GM12878 (cell line): ENCODE data around the gene TK1. TPM values are rescaled to one million over a fixed set of nuclear protein-coding genes. Genes with fewer than 3 reads are reported as not detected.
"Not testable (repeated sequence)": the region's sequence is repeated elsewhere in the genome, so short reads cannot be mapped to it uniquely, and the experiment has no call there.

Source experiments
- ATAC-seq: fragments of 200-7000 bp; cut with Tn5 transposase; 3 replicates; pipeline ENCODE4 v1.9.1; 2020; ENCODE audit warnings: mild to moderate bottlenecking, moderate library complexity
- BruUV-seq: library from RNA; stranded (reverse); fragments of 400-500 nt; replicated peaks from 2 replicates; lab custom pipeline; 2021; lab: Mats Ljungman, UMichigan
- CTCF ChIA-PET: fragments of 300-600 bp; sonication (Branson Sonifier 250); formaldehyde crosslinking; extraction: SDS; loops from one replicate; lab custom pipeline; 2021; ENCODE audit warnings: inconsistent platforms; lab: Yijun Ruan, JAX
- POLR2A ChIA-PET: fragments of 350-600 bp; formaldehyde crosslinking; extraction: SDS; loops from one replicate; lab custom pipeline; 2021; ENCODE audit warnings: inconsistent platforms; lab: Charles Lee
- RAD21 ChIA-PET: fragments of 300-600 bp; sonication (Branson Sonifier 250); formaldehyde crosslinking; loops from one replicate; lab custom pipeline; 2023; ENCODE audit warnings: antibody characterized with exemption; ENCODE audit not compliant: unreplicated experiment; lab: Charles Lee
- SMC1A ChIA-PET: fragments of 300-600 bp; sonication (Branson Sonifier 250); formaldehyde crosslinking; loops from one replicate; lab custom pipeline; 2023; ENCODE audit not compliant: unreplicated experiment, uncharacterized antibody; lab: Charles Lee
- DNase-seq: peaks from one replicate; pipeline ENCODE4 v3.0.0-alpha.2; 2011; ENCODE audit warnings: low read depth, low spot score
- FAIRE-seq: peaks from 3 replicates; lab custom pipeline; 2011; peaks lifted over from hg19 to GRCh38; lab: Jason Lieb, UNC
- H2AFZ ChIP-seq: 2 replicates; pipeline ENCODE4 v1.6.0; 2011; ENCODE audit warnings: low read depth, low read length, control low read depth; ENCODE audit not compliant: control insufficient read depth
- H3K27ac ChIP-seq: 2 replicates; pipeline ENCODE4 v1.5.1; 2011; ENCODE audit warnings: control low read depth; ENCODE audit not compliant: control insufficient read depth, insufficient read depth
- H3K27me3 ChIP-seq, 2 experiments: replicated peaks in 1 of 2; 2 replicates each; pipeline versions ENCODE4 v1.6.0 to v1.6.1; 2011; ENCODE audit warnings: low read length in 1 of 2; ENCODE audit not compliant: control insufficient read depth in 2 of 2, insufficient read depth in 2 of 2
- H3K36me3 ChIP-seq, 2 experiments: 2 replicates each; pipeline ENCODE4 v1.5.1; 2011; ENCODE audit warnings: low read length in 1 of 2; ENCODE audit not compliant: control insufficient read depth in 2 of 2, insufficient read depth in 2 of 2
- H3K4me1 ChIP-seq: 2 replicates; pipeline ENCODE4 v1.6.1; 2011; ENCODE audit warnings: mild to moderate bottlenecking, low read length, moderate library complexity, mixed read lengths; ENCODE audit not compliant: control insufficient read depth, insufficient read depth
- H3K4me2 ChIP-seq: 2 replicates; pipeline ENCODE4 v1.6.0; 2011; ENCODE audit warnings: control low read depth; ENCODE audit not compliant: control insufficient read depth, insufficient read depth
- H3K4me3 ChIP-seq: fragments of 200-600 bp; sonication (generic); 2 replicates; pipeline ENCODE4 v1.5.1; 2016
- H3K79me2 ChIP-seq: 2 replicates; pipeline ENCODE4 v1.6.0; 2011; ENCODE audit warnings: low read length; ENCODE audit not compliant: control insufficient read depth, insufficient read depth
- H3K9ac ChIP-seq: 2 replicates; pipeline ENCODE4 v1.8.0; 2011; ENCODE audit warnings: low read length, control low read depth, mixed read lengths; ENCODE audit not compliant: control insufficient read depth, insufficient read depth
- H3K9me3 ChIP-seq: replicated peaks from 3 replicates; pipeline ENCODE4 v1.5.1; 2011; ENCODE audit warnings: mild to moderate bottlenecking, low read length; ENCODE audit not compliant: control insufficient read depth, insufficient read depth
- H4K20me1 ChIP-seq: 2 replicates; pipeline ENCODE4 v1.6.0; 2011; ENCODE audit not compliant: control insufficient read depth, insufficient read depth
- BMI1 ChIP-seq: fragments of 450-650 bp; IDR thresholded peaks from 2 replicates; pipeline ENCODE4 v1.6.1; 2016; ENCODE audit warnings: mild to moderate bottlenecking, moderate library complexity, borderline replicate concordance
- IKZF1 ChIP-seq: fragments of 450-650 bp; conservative IDR thresholded peaks from 2 replicates; pipeline ENCODE4 v1.6.1; 2017; ENCODE audit warnings: antibody characterized with exemption, mild to moderate bottlenecking
- SMARCA5 ChIP-seq: fragments of 450-650 bp; IDR thresholded peaks from 2 replicates; pipeline ENCODE4 v1.6.1; 2017; ENCODE audit warnings: mild to moderate bottlenecking
- SP1 ChIP-seq: IDR thresholded peaks from one replicate; pipeline ENCODE4 v1.6.1; 2011; ENCODE audit warnings: low read depth, low read length
- WRNIP1 ChIP-seq: IDR thresholded peaks from 2 replicates; pipeline ENCODE4 v1.6.1; 2011; ENCODE audit warnings: low read depth, low read length, improper control_type of control experiment, borderline replicate concordance
- WGBS: methylation state at CpG from one replicate; pipeline ENCODE4 v1.1.6; 2016; ENCODE audit warnings: low lambda C conversion rate; ENCODE audit not compliant: insufficient replicate concordance, insufficient coverage; ENCODE audit errors: missing lambda C conversion rate; 5-methylcytosine and 5-hydroxymethylcytosine counted together
- in situ Hi-C: fragments of 300-500 bp; cut with MboI; formaldehyde crosslinking; loops from 9 replicates; pipeline ENCODE4 v1.14.3; 2018; ENCODE audit warnings: mixed read lengths
- intact Hi-C: fragments of 100-400 bp; cut with micrococcal nuclease; formaldehyde crosslinking; loops from one replicate; pipeline ENCODE4 v1.14.2; 2022; ENCODE audit not compliant: unreplicated experiment
- polyA plus RNA-seq, 11 experiments: library from polyadenylated mRNA; depleted of rRNA in 4 of 11; unstranded in 6 of 11; stranded (reverse) in 5 of 11; fragments of >200 nt; fragmentation: Nextera tagmentation in 4 of 11; fragmentation: Illumina TruSeq in 1 of 11; extraction: Ambion mirVana in 4 of 11; extraction: Trizol in 1 of 11; gene quantifications; 1 replicate in 1 of 11; 2 replicates in 10 of 11; pipeline versions ENCODE4 v1.2.1 to v1.2.3, GENCODE V29; 2011 to 2016; ENCODE audit warnings: inconsistent platforms in 2 of 11, missing spikeins in 2 of 11, low read depth in 1 of 11
- total RNA-seq, 4 experiments: library from RNA; depleted of rRNA in 3 of 4; stranded (reverse); fragments of >200 nt in 3 of 4; fragmentation: Illumina TruSeq in 1 of 4; extraction: Trizol in 1 of 4; gene quantifications; 2 replicates each; pipeline versions ENCODE4 v1.2.1 to v1.2.3, GENCODE V29; 2013 to 2021
- TF ChIP-seq, protein P1 (sequence below): fragments of 450-650 bp; IDR thresholded peaks from 2 replicates; pipeline ENCODE4 v1.6.1; 2016; ENCODE audit warnings: mild to moderate bottlenecking
- TF ChIP-seq, protein P2 (sequence below): fragments of 450-650 bp; conservative IDR thresholded peaks from 2 replicates; pipeline ENCODE4 v1.6.1; 2017; ENCODE audit warnings: mild to moderate bottlenecking, moderate library complexity

TK1 gene
- total and polyA plus RNA-seq, 10 of the 15 experiments (the other 5 are each of a cell fraction or from before 2014, with no cell fraction given), result 4.6 to 175 (median 77.9) TPM

DNA sequence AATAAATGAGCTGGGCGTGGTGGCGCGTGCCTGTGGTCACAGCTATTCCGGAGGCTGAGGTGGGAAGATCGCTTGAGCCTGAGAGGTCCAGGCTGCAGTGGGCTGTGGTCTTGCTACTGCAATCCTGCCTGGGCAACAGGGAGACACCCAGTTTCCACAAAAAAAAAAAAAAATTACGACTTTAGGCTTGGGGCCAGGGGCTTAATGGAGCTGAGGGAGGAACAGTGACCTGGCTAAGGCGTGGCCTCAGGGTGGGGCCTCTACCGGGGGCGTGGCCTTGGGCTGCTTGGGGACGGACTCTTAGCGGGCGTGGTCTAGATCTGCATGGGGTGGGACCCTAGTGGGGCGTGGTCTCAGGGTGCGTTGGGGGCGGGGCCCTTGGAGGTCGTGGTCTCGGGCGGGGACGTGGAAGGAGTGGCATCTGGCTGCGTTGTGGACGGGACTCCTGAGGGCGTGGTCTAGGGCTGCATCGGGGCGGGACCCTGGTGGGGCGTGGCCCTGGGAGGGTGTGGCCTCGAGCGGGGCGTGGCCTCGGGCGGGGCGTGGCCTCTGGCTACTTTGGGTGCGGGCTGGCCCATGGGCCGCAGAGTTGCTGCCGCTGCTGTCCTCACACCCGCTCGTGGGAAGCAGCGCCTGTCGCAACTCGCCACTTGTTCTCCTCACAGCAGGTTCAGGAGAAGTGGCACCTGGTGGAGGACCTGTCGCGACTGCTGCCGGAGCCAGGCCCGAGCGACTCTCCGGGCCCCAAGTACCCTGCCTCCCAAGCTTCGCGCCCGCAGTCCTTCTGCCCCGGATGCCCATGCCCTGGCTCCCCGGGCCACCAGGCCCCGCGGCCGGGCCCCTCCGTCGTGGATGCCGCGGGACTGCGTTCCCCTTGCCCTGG is 46.4 kb downstream of the TK1 start (continued):
- TF ChIP-seq, protein P1, sequence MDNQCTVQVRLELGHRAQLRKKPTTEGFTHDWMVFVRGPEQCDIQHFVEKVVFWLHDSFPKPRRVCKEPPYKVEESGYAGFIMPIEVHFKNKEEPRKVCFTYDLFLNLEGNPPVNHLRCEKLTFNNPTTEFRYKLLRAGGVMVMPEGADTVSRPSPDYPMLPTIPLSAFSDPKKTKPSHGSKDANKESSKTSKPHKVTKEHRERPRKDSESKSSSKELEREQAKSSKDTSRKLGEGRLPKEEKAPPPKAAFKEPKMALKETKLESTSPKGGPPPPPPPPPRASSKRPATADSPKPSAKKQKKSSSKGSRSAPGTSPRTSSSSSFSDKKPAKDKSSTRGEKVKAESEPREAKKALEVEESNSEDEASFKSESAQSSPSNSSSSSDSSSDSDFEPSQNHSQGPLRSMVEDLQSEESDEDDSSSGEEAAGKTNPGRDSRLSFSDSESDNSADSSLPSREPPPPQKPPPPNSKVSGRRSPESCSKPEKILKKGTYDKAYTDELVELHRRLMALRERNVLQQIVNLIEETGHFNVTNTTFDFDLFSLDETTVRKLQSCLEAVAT, result peak; percentile 61; the same call in 1 of the 2 replicates
- TF ChIP-seq SP1 (peak; percentile 88), IKZF1 (no peak; the same call in 1 of the 2 replicates), WRNIP1 (no peak), SMARCA5 (no peak)
- TF ChIP-seq, protein P2, sequence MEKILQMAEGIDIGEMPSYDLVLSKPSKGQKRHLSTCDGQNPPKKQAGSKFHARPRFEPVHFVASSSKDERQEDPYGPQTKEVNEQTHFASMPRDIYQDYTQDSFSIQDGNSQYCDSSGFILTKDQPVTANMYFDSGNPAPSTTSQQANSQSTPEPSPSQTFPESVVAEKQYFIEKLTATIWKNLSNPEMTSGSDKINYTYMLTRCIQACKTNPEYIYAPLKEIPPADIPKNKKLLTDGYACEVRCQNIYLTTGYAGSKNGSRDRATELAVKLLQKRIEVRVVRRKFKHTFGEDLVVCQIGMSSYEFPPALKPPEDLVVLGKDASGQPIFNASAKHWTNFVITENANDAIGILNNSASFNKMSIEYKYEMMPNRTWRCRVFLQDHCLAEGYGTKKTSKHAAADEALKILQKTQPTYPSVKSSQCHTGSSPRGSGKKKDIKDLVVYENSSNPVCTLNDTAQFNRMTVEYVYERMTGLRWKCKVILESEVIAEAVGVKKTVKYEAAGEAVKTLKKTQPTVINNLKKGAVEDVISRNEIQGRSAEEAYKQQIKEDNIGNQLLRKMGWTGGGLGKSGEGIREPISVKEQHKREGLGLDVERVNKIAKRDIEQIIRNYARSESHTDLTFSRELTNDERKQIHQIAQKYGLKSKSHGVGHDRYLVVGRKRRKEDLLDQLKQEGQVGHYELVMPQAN, result no peak

DNA sequence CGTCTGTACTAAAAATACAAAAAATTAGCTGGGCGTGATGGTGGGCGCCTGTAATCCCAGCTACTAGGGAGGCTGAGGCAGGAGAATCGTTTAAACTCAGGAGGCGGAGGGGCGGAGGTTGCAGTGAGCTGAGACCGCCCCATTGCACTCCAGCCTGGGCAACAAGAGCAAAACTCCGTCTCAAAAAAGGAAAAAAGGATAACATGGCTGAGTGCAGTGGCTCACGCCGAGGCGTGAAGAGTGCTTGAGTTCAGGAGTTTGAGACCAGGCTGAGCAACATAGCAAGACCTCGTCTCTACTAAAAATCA is 47.0 kb downstream of the TK1 start:
- not testable (repeated sequence) for DNase-seq, FAIRE-seq, H3K4me2 ChIP-seq, BruUV-seq, H2AFZ ChIP-seq, H3K9me3 ChIP-seq, ATAC-seq, H3K4me3 ChIP-seq
- 83% methylated on average over 12 of the region's 12 CpGs for WGBS
- RAD21 ChIA-PET, result interaction anchor here (0.6 to 1.2 kb wide), 7 partner anchors 11 to 99 kb away, joined by 3 to 5 read pairs (median 3); partner anchors contain the start of gene TMC6
- Histone ChIP-seq H3K4me1 (peaks cover 64% of the 10 kb centered on the region), H3K36me3 (peaks cover 13 to 14% of the 10 kb centered on the region in 2 experiments; a peak in 3 of 4 replicates)
- intact Hi-C loops, result loop anchor here (1.0 kb wide), 1 partner anchor 32 kb away; no protein-coding TSS in a partner anchor
- TF ChIP-seq BMI1, result 0 out of 2 replicates have a peak, but pooled peaks have one; percentile 22
- TF ChIP-seq, all 136 proteins: peak for 1; not testable (repeated sequence) for 135
- ChIA-PET SMC1A (interaction anchor here (1.4 to 1.5 kb wide), 2 partner anchors 8 to 36 kb away, joined by 3 to 8 read pairs; no protein-coding TSS in a partner anchor), POLR2A (interaction anchor here (0.5 to 3.3 kb wide), 7 partner anchors 9 to 46 kb away, joined by 3 to 15 read pairs (median 4); partner anchors contain the start of gene TMC6), CTCF (interaction anchor here (0.7 to 9.5 kb wide), 6 partner anchors 13 to 111 kb away, joined by 3 to 132 read pairs (median 4); partner anchors contain the start of genes AFMID, TK1 and TMC6)
- H3K9ac ChIP-seq, H4K20me1 ChIP-seq, H3K27me3 ChIP-seq, in situ Hi-C loops, H3K27ac ChIP-seq: not testable (repeated sequence)
- peaks cover 12% of the 10 kb centered on the region for H3K79me2 ChIP-seq
